ENCODE measurements around the gene MOB2. TPM values are rescaled to one million over a fixed set of nuclear protein-coding genes. Genes with fewer than 3 reads are reported as not detected.

MOB2 gene
- total RNA-seq, 1 donor from 2014 or later: 19.3 TPM

DNA sequence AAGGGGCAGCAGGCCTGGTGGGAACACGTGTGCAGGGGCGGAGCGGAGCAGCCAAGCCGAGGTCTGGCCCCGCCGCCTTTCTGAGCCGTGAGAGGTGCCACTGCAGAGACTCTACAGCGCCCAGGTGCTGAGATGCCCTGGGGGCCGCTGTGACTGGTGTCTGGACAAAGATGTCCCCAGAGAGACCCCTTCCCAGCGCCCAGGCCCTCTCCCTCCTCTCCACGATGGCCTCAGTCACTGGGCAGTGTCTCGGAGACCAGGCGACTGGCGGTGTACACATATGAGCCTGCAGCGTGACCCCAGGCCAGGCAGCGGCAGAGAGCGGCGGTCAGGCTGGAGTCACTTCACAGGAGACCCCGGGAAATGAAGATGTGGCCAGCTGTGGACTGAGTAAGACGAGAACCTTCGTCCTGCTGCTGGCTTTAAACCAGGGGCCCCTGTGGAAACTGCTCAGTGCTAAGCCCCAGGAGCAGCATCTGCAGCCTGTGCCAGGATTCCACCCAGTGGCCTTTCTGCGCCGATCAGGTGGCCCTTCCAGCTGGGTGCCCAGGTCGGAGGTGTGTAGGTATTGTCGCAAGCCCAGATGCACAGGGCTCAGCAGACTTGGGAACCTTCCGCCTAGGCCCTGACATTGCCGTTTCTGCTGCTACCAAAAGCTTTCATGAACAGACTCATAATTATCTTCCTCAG lies 34.7 kb downstream of the MOB2 start:
- Mint-ChIP-seq H3K27ac (ENCODE audit: unreplicated experiment) (no peak overlapping the region), H3K4me3 (no peak overlapping the region), H3K4me1 (no peaks in the 10 kb centered on the region), H3K36me3 (ENCODE audit: low read depth) (no peaks in the 10 kb centered on the region), H3K27me3 (ENCODE audit: low read depth) (no peaks in the 10 kb centered on the region), H3K9me3 (no peaks in the 10 kb centered on the region)
- no peak for DNase-seq (ENCODE audit: low read depth, low spot score)
- TF ChIP-seq CTCF (conservative IDR thresholded peaks at IDR 0.05): no peak

- H3K36me3 Mint-ChIP-seq (ENCODE audit: low read depth): no peaks in the 10 kb centered on the region
- no peak overlapping the region for H3K4me3 Mint-ChIP-seq
- no peak for DNase-seq (ENCODE audit: low read depth, low spot score)
- no peak overlapping the region for H3K27ac Mint-ChIP-seq (ENCODE audit: unreplicated experiment)
- TF ChIP-seq CTCF (conservative IDR thresholded peaks at IDR 0.05): no peak
- no peaks in the 10 kb centered on the region for H3K27me3 Mint-ChIP-seq (ENCODE audit: low read depth)
- no peaks in the 10 kb centered on the region for H3K4me1 Mint-ChIP-seq
- H3K9me3 Mint-ChIP-seq: no peaks in the 10 kb centered on the region
Measured at GRCh38 chr11:1450949-1451710, 35.4 kb downstream of the MOB2 start.

DNA sequence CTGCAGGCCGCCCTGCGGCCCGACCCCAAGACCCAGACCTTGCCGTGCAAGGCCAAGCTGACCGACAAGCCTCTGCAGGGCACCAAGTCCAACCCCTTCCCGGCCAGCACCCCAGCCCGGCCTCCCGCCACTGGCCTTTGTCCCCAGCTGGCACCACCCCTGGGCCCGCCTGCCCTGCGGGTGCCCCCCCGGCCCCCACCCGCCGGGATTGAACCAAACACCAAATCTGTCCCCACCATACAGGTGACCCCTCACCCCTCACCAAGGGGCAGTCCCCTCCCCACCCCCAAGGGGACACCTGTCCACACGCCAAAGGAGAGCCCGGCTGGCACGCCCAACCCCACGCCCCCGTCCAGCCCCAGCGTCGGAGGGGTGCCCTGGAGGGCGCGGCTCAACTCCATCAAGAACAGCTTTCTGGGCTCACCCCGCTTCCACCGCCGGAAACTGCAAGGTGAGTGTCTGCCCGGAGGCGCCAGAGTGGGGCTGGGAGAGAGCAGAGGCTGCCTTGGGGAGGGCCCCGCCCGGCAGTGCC lies 36.2 kb downstream of the MOB2 start:
- H3K27me3 Mint-ChIP-seq (ENCODE audit: low read depth): no peaks in the 10 kb centered on the region
- TF ChIP-seq CTCF (conservative IDR thresholded peaks at IDR 0.05): no peak
- no peaks in the 10 kb centered on the region for H3K4me1 Mint-ChIP-seq
- no peak overlapping the region for H3K4me3 Mint-ChIP-seq
- no peak overlapping the region for H3K27ac Mint-ChIP-seq (ENCODE audit: unreplicated experiment)
- no peak for DNase-seq (ENCODE audit: low read depth, low spot score)
- H3K36me3 Mint-ChIP-seq (ENCODE audit: low read depth): no peaks in the 10 kb centered on the region
- no peaks in the 10 kb centered on the region for H3K9me3 Mint-ChIP-seq

DNA sequence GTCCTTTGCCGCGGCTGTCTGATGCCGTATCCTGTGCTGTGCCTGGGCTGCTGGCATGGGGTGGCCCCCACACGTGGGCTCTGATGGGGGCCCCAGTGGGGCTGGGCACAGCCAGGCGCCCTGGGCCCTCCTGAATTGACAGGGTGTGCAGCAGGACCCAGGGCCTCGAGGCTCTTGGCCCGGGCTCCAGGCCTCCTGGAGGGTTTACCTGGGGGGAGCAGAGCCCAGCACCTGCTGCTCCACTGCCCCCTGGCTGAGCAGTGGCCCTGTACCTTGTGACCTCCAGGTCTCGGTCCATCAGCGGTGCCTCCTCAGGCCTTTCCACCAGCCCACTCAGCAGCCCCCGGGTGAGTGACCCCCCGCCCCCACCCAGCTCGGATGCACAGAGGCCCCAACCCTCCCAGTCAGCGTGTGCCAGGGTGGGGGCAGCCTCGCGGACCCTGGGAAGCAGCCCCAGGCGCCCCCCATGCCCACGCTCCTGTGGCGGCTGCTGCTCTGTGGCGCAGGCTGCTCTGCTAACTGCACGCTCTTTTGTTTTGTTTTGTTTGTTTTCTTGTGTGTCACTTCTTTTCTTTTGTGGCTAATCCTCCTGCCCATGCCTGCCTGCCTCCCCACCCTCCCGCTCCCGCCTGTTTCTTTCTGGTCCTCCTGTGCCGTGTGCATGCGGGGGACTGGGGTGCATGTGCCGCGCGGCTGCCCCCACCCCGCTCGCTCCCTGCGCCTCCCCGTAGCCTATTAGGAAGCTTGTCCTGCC lies 36.9 kb downstream of the MOB2 start:
- Mint-ChIP-seq H3K36me3 (ENCODE audit: low read depth) (no peaks in the 10 kb centered on the region), H3K27ac (ENCODE audit: unreplicated experiment) (no peak overlapping the region), H3K4me3 (no peak overlapping the region), H3K9me3 (no peaks in the 10 kb centered on the region), H3K4me1 (no peaks in the 10 kb centered on the region), H3K27me3 (ENCODE audit: low read depth) (no peaks in the 10 kb centered on the region)
- DNase-seq (ENCODE audit: low read depth, low spot score): no peak
- TF ChIP-seq CTCF (conservative IDR thresholded peaks at IDR 0.05): no peak

- no peak for DNase-seq (ENCODE audit: low read depth, low spot score)
- no peak for TF ChIP-seq CTCF (conservative IDR thresholded peaks at IDR 0.05)
- Mint-ChIP-seq H3K27ac (ENCODE audit: unreplicated experiment) (no peak overlapping the region), H3K9me3 (no peaks in the 10 kb centered on the region), H3K36me3 (ENCODE audit: low read depth) (no peaks in the 10 kb centered on the region), H3K4me3 (no peak overlapping the region), H3K4me1 (no peaks in the 10 kb centered on the region), H3K27me3 (ENCODE audit: low read depth) (no peaks in the 10 kb centered on the region)
Measured at GRCh38 chr11:1448882-1449281, 37.7 kb downstream of the MOB2 start.

All from neural crest cell (in vitro differentiated cells).